KOPT-K1 (cell line): ENCODE measurements around the gene ARHGAP6.

Source experiments
- H3K27ac ChIP-seq: fragments of 200-600 bp; sonication (generic); 2 replicates; pipeline ENCODE4 v1.5.1; 2016; ENCODE audit warnings: antibody characterized with exemption, mild to moderate bottlenecking, low read depth, low read length; ENCODE audit not compliant: poor library complexity, severe bottlenecking
- H3K36me3 ChIP-seq: fragments of 200-600 bp; sonication (generic); 2 replicates; pipeline ENCODE4 v1.5.1; 2017; ENCODE audit warnings: antibody characterized with exemption, mild to moderate bottlenecking, low read length, moderate library complexity; ENCODE audit not compliant: insufficient read depth
- H3K9me3 ChIP-seq: fragments of 200-600 bp; sonication (generic); 2 replicates; pipeline ENCODE4 v1.5.1; 2017; ENCODE audit warnings: antibody characterized with exemption, low read length, mild to moderate bottlenecking; ENCODE audit not compliant: insufficient read depth, poor library complexity, severe bottlenecking

Gene ARHGAP6

GRCh38 chrX:11407331-11408108 lies 258.2 kb downstream of the ARHGAP6 start:
- Histone ChIP-seq H3K27ac (no peak overlapping the region), H3K36me3 (no peaks in the 10 kb centered on the region), H3K9me3 (no peaks in the 10 kb centered on the region)

DNA sequence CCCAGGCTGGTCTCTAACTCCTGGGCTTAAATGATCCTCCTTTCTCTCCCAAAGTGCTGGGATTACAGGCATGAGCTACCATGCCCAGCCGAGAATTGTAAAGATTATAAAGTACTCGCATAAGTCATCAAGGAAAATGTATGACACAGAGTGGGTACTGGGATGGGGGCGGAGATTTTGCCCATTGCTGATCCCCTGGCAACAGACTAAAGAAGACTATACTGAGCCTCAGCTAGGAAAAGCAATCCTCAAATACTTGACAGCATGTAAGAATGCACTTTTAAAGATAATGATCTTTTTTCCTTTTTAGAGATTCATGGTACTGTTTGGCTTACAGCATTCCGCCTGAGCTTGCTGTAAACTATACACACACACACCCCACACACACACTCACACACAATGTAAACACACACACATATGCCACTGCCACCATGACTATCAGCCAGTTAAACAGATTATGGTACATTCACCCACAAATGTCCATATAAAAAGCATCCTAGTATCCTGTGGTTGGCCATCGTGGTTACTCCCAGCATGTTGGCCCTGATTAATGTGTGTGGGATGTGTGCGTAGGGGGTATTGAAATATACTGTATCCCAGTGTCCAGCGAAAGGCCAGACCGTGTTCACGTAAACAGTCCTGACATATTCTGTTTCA lies 259.5 kb downstream of the ARHGAP6 start:
- no peaks in the 10 kb centered on the region for H3K9me3 ChIP-seq

DNA sequence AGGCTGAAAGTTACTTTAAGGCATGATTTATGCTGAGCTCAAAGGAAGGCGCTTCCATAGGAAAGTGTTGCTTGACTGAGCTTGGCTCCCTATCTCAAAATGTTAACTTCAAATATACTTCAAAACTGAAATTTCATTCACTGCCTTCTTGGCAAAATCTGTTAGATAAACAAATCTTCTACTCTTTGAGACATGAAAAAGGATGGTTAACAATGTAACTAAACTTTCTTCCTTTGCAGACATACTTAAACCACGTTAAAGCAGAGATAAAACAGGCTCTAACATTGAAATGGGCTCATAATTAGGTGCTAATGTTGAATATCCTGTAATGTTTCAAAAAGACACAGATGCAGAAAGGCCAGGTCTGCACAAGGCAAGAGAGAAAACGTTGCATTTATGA lies 262.1 kb downstream of the ARHGAP6 start:
- Histone ChIP-seq H3K36me3 (no peaks in the 10 kb centered on the region), H3K27ac (no peak overlapping the region), H3K9me3 (no peaks in the 10 kb centered on the region)

More for the DNA sequence above, 259.5 kb downstream of the ARHGAP6 start:
- no peak overlapping the region for H3K27ac ChIP-seq
- H3K36me3 ChIP-seq = no peaks in the 10 kb centered on the region

DNA sequence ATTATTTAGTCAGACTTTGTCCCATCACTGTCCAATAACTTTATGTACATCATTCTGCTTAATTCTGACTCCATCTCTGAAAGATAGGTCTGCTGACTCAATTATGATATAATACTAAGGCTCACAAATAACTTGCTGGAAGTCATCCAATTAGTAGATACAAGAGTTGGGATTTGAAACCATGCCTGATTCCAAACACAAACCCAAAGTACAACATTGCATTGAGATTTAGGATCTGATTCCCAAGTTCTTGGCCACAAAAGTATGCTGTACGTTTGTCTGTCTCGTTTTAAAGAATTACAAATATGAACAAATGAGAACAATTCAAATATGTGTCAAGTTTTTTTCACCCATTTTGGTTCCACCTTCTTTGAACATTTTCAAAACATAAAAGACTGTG lies 263.8 kb downstream of the ARHGAP6 start:
- Histone ChIP-seq H3K36me3 (no peaks in the 10 kb centered on the region), H3K9me3 (no peaks in the 10 kb centered on the region), H3K27ac (no peak overlapping the region)

- H3K36me3 ChIP-seq = no peaks in the 10 kb centered on the region
- H3K9me3 ChIP-seq = no peaks in the 10 kb centered on the region
- H3K27ac ChIP-seq = no peak overlapping the region
Observed at GRCh38 chrX:11399489-11400094, 266.1 kb downstream of the ARHGAP6 start.

GRCh38 chrX:11398785-11399184 lies 266.9 kb downstream of the ARHGAP6 start:
- no peak overlapping the region for H3K27ac ChIP-seq
- no peaks in the 10 kb centered on the region for H3K36me3 ChIP-seq
- H3K9me3 ChIP-seq = no peaks in the 10 kb centered on the region

GRCh38 chrX:11398139-11398538 lies 267.6 kb downstream of the ARHGAP6 start:
- Histone ChIP-seq H3K36me3 (no peaks in the 10 kb centered on the region), H3K27ac (no peak overlapping the region), H3K9me3 (no peaks in the 10 kb centered on the region)

- Histone ChIP-seq H3K36me3 (no peaks in the 10 kb centered on the region), H3K9me3 (no peaks in the 10 kb centered on the region), H3K27ac (no peak overlapping the region)
Observed at GRCh38 chrX:11397680-11398079, 268.0 kb downstream of the ARHGAP6 start.

GRCh38 chrX:11395859-11396258 lies 269.9 kb downstream of the ARHGAP6 start:
- Histone ChIP-seq H3K36me3 (no peaks in the 10 kb centered on the region), H3K27ac (no peak overlapping the region), H3K9me3 (no peaks in the 10 kb centered on the region)

DNA sequence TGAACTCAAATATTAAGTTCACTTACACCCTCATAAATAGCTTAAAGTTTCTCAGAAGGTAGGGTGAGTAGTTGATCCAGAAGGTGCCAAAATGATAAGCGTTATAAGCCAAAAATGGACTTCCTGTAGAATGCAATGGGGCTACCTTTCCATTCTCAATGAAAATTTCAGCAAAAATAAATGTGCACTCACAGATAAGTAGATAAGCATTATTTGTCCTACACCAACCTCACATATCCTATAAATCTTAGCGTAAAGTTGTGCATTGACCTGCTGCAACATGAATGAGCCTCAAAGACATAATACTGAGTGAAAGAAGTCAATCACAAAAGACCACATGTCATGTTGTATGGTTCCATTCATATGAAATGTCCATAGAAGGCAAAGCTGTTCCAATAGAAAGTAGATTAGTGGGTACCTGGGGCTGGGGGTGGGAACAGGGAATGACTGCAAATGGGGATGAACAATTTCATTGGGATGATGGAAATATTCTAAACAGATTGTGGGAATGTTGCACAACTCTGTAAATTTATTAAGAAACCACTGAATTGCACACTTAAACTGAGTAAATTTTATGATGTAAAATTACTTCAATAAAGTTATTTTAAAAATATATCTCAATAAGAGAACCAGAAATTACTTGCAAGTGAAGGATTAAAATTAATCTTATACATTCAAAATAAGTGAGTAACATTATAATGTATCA lies 271.6 kb downstream of the ARHGAP6 start:
- no peaks in the 10 kb centered on the region for H3K36me3 ChIP-seq
- no peaks in the 10 kb centered on the region for H3K9me3 ChIP-seq
- no peak overlapping the region for H3K27ac ChIP-seq

DNA sequence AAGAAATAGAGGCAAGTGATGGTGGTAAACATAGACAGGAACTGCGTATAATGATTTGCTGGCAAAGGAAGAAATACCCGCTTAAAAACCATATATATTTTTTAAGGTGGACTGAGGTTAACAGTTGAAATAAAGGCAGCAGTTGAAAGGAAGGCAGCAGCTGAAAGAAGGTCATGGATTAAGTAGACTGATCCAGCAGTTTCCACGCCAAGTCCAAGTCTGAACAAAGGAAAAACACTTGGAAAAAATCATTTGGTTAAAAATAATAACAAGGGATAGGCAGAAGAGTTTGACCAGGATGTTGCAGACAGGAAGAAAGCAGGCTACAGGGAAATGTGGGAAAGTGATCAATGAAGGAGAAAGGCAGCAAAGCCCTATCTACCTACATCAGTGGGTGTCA lies 278.9 kb downstream of the ARHGAP6 start:
- no peak overlapping the region for H3K27ac ChIP-seq
- no peaks in the 10 kb centered on the region for H3K9me3 ChIP-seq
- H3K36me3 ChIP-seq = no peaks in the 10 kb centered on the region

- Histone ChIP-seq H3K36me3 (no peaks in the 10 kb centered on the region), H3K9me3 (no peaks in the 10 kb centered on the region), H3K27ac (no peak overlapping the region)
Observed at GRCh38 chrX:11386001-11386523, 279.7 kb downstream of the ARHGAP6 start.

- H3K27ac ChIP-seq = no peak overlapping the region
- no peaks in the 10 kb centered on the region for H3K36me3 ChIP-seq
- no peaks in the 10 kb centered on the region for H3K9me3 ChIP-seq
Observed at GRCh38 chrX:11382930-11383329, 282.8 kb downstream of the ARHGAP6 start.

GRCh38 chrX:11381464-11381863 lies 284.3 kb downstream of the ARHGAP6 start:
- Histone ChIP-seq H3K27ac (no peak overlapping the region), H3K36me3 (no peaks in the 10 kb centered on the region), H3K9me3 (no peaks in the 10 kb centered on the region)
